ENCODE data around the gene EHBP1L1. TPM values are rescaled to one million over a fixed set of nuclear protein-coding genes. Genes with fewer than 3 reads are reported as not detected.

EHBP1L1 gene
- total RNA-seq, 1 experiment from 2014 or later: 105 TPM

GRCh38 chr11:65612691-65613090, 36.8 kb downstream of the EHBP1L1 start:
- no peak for ATAC-seq
- Histone ChIP-seq H3K9ac (ENCODE audit: low read length) (peak overlapping the region; percentile 84; the same call in 1 of the 2 replicates), H3K4me1 (ENCODE audit: control insufficient read depth in 1 of 2, insufficient read depth in 2 of 2, low read length in 2 of 2) (peaks cover 10 to 58% of the 10 kb centered on the region in 2 experiments), H3K4me2 (ENCODE audit: low read length) (peak overlapping the region; percentile 67), H3K9me3 (ENCODE audit: control insufficient read depth in 1 of 2, insufficient read depth in 1 of 2, low read depth in 1 of 2, low read length in 2 of 2) (no peaks in the 10 kb centered on the region), H2AFZ (ENCODE audit: low read depth, low read length, poor library complexity, severe bottlenecking) (no peak overlapping the region), H4K20me1 (ENCODE audit: insufficient read depth) (no peaks in the 10 kb centered on the region), H3K79me2 (ENCODE audit: insufficient read depth, low read length) (peaks cover 67% of the 10 kb centered on the region), H3K27me3 (ENCODE audit: insufficient read depth, low read length) (no peaks in the 10 kb centered on the region), H3K4me3 (replicated peaks in 1 of 2; ENCODE audit: low read depth in 1 of 2, low read length in 2 of 2) (peak overlapping the region; percentile 64 to 98), H3K36me3 (ENCODE audit: control insufficient read depth in 1 of 2, insufficient read depth in 2 of 2, low read length in 2 of 2) (peaks cover 2 to 11% of the 10 kb centered on the region in 2 experiments; a peak in 2 of 4 replicates), H3K9me2 (ENCODE audit: insufficient read depth) (no peaks in the 10 kb centered on the region), H3K27ac (ENCODE audit: low read depth, low read length) (peak overlapping the region; percentile 50; the same call in 1 of the 2 replicates)
- RAD21 ChIA-PET (ENCODE audit: low non-redundant PET in 1 of 2, low total read pairs in 2 of 2, uncharacterized antibody in 2 of 2, unreplicated experiment in 2 of 2): no interaction called here
- POLR2A ChIA-PET: no interaction called here
- no peak for TF ChIP-seq EGR1 (IDR thresholded peaks at IDR 0.05; ENCODE audit: low read depth)
- TF ChIP-seq, protein P1, sequence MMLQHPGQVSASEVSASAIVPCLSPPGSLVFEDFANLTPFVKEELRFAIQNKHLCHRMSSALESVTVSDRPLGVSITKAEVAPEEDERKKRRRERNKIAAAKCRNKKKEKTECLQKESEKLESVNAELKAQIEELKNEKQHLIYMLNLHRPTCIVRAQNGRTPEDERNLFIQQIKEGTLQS (IDR thresholded peaks at IDR 0.05): no peak
- no peak for TF ChIP-seq ZBTB33 (IDR thresholded peaks at IDR 0.05; ENCODE audit: extremely low read depth, insufficient replicate concordance, low read length)
- TF ChIP-seq FOSL1 (IDR thresholded peaks at IDR 0.05; ENCODE audit: low read depth): no peak
- DNase-seq (ENCODE audit: low read depth, low spot score): no peak
- CTCF ChIA-PET: interaction anchor here (0.5 kb wide), 1 partner anchor 72 kb away, joined by 3 read pairs; no protein-coding TSS in a partner anchor
- BruUV-seq (replicated peaks): no TSS peak
- intact Hi-C loops (cut with micrococcal nuclease): no loop called here

GRCh38 chr11:65613091-65613928, 37.5 kb downstream of the EHBP1L1 start:
- TSS peak; percentile 69 for BruUV-seq (replicated peaks)

More at GRCh38 chr11:65613091-65613928, 37.5 kb downstream of the EHBP1L1 start:
- DNase-seq (ENCODE audit: low read depth, low spot score) (no peak), ATAC-seq (no peak; the same call in 1 of the 2 replicates)
- Histone ChIP-seq H4K20me1 (ENCODE audit: insufficient read depth) (no peaks in the 10 kb centered on the region), H3K9me2 (ENCODE audit: insufficient read depth) (no peaks in the 10 kb centered on the region), H3K36me3 (ENCODE audit: control insufficient read depth in 1 of 2, insufficient read depth in 2 of 2, low read length in 2 of 2) (peaks cover 7 to 17% of the 10 kb centered on the region in 2 experiments; a peak in 2 of 4 replicates), H3K4me1 (ENCODE audit: control insufficient read depth in 1 of 2, insufficient read depth in 2 of 2, low read length in 2 of 2) (peaks cover 10 to 56% of the 10 kb centered on the region in 2 experiments), H3K9me3 (ENCODE audit: control insufficient read depth in 1 of 2, insufficient read depth in 1 of 2, low read depth in 1 of 2, low read length in 2 of 2) (no peaks in the 10 kb centered on the region), H3K79me2 (ENCODE audit: insufficient read depth, low read length) (peaks cover 73% of the 10 kb centered on the region), H3K9ac (ENCODE audit: low read length) (peak overlapping the region; percentile 84), H2AFZ (ENCODE audit: low read depth, low read length, poor library complexity, severe bottlenecking) (no peak overlapping the region), H3K27ac (ENCODE audit: low read depth, low read length) (peak overlapping the region; percentile 78), H3K4me2 (ENCODE audit: low read length) (peak overlapping the region; percentile 67), H3K27me3 (ENCODE audit: insufficient read depth, low read length) (no peaks in the 10 kb centered on the region), H3K4me3 (replicated peaks in 1 of 2; ENCODE audit: low read depth in 1 of 2, low read length in 2 of 2) (peak overlapping the region; percentile 64 to 98)
- TF ChIP-seq FOSL1 (IDR thresholded peaks at IDR 0.05; ENCODE audit: low read depth) (no peak), EZH2 (IDR thresholded peaks at IDR 0.05) (no peak), EGR1 (IDR thresholded peaks at IDR 0.05; ENCODE audit: low read depth) (no peak), ZBTB33 (IDR thresholded peaks at IDR 0.05; ENCODE audit: extremely low read depth, insufficient replicate concordance, low read length) (no peak), SRF (IDR thresholded peaks at IDR 0.05; ENCODE audit: low read depth) (no peak), TCF7L2 (IDR thresholded peaks at IDR 0.05; ENCODE audit: borderline replicate concordance, extremely low read depth, insufficient read depth, insufficient read length) (no peak), CEBPB (IDR thresholded peaks at IDR 0.05; ENCODE audit: low read depth) (no peak), ZFX (IDR thresholded peaks at IDR 0.05) (no peak), ZNF274 (IDR thresholded peaks at IDR 0.05; ENCODE audit: low read depth, low read length) (no peak)
- intact Hi-C loops (cut with micrococcal nuclease): no loop called here
- POLR2A ChIA-PET: no interaction called here
- CTCF ChIA-PET: interaction anchor here (0.5 kb wide), 1 partner anchor 73 kb away, joined by 3 read pairs; no protein-coding TSS in a partner anchor
- RAD21 ChIA-PET (ENCODE audit: low non-redundant PET in 1 of 2, low total read pairs in 2 of 2, uncharacterized antibody in 2 of 2, unreplicated experiment in 2 of 2): no interaction called here
